GM21717 (cell line): ENCODE data around the gene BATF.

Experiments used
- ATAC-seq: cut with Tn5 transposase; IDR thresholded peaks from one replicate; pipeline ENCODE4 v1.9.1; 2021; ENCODE audit warnings: mild to moderate bottlenecking, moderate library complexity; ENCODE audit not compliant: unreplicated experiment

The BATF gene

GRCh38 chr14:75559451-75560222 lies 37.4 kb downstream of the BATF start:
- ATAC-seq: peak; percentile 57

GRCh38 chr14:75561013-75561432 lies 38.8 kb downstream of the BATF start:
- ATAC-seq: no peak

GRCh38 chr14:75562089-75562488 lies 39.8 kb downstream of the BATF start:
- no peak for ATAC-seq

- no peak for ATAC-seq
Measured at GRCh38 chr14:75562489-75562888, 40.2 kb downstream of the BATF start.

- no peak for ATAC-seq
Measured at GRCh38 chr14:75563931-75564330, 41.7 kb downstream of the BATF start.

- ATAC-seq: no peak
Measured at GRCh38 chr14:75565056-75565455, 42.8 kb downstream of the BATF start.

- ATAC-seq: peak; percentile 43
Measured at GRCh38 chr14:75566321-75566720, 44.1 kb downstream of the BATF start.

- no peak for ATAC-seq
Measured at GRCh38 chr14:75566752-75567151, 44.5 kb downstream of the BATF start.

- no peak for ATAC-seq
Measured at GRCh38 chr14:75568140-75568539, 45.9 kb downstream of the BATF start.

GRCh38 chr14:75568791-75569190 lies 46.5 kb downstream of the BATF start:
- no peak for ATAC-seq

- no peak for ATAC-seq
Measured at GRCh38 chr14:75570797-75571196, 48.5 kb downstream of the BATF start.

- no peak for ATAC-seq
Measured at GRCh38 chr14:75572104-75572503, 49.8 kb downstream of the BATF start.

GRCh38 chr14:75577090-75577489 lies 54.8 kb downstream of the BATF start:
- ATAC-seq: no peak

GRCh38 chr14:75577729-75578101 lies 55.4 kb downstream of the BATF start:
- ATAC-seq: peak; percentile 71

GRCh38 chr14:75578102-75578785 lies 56.0 kb downstream of the BATF start, which contains the start of gene FLVCR2:
Gene FLVCR2 (plus strand): TSS chr14:75578620. CDS start chr14:75578973, 353 bp downstream.
- ATAC-seq: peak; percentile 42

GRCh38 chr14:75578786-75579337 lies 56.6 kb downstream of the BATF start:
- no peak for ATAC-seq

GRCh38 chr14:75579338-75579864 lies 57.1 kb downstream of the BATF start:
- no peak for ATAC-seq

GRCh38 chr14:75579882-75580281 lies 57.6 kb downstream of the BATF start:
- ATAC-seq: no peak

- ATAC-seq: no peak
Measured at GRCh38 chr14:75587388-75587787, 65.1 kb downstream of the BATF start.

- no peak for ATAC-seq
Measured at GRCh38 chr14:75589931-75590330, 67.7 kb downstream of the BATF start.

GRCh38 chr14:75591331-75591946 lies 69.2 kb downstream of the BATF start:
- ATAC-seq: no peak
